SK-N-SH treated with all-trans-retinoic acid at 6 μM for 48 hours (cell line): ENCODE measurements around the gene PTRHD1.

ENCODE experiments used
- BACH2 ChIP-seq: fragments of 250-450 bp; sonication (Bioruptor Pico); IDR thresholded peaks from 2 replicates; pipeline ENCODE4 v1.9.0; 2021; ENCODE audit warnings: mild to moderate bottlenecking, borderline replicate concordance
- GLIS3 ChIP-seq: fragments of 250-450 bp; sonication (Bioruptor Pico); IDR thresholded peaks from 2 replicates; pipeline ENCODE4 v1.5.0; 2020; ENCODE audit warnings: mild to moderate bottlenecking, moderate library complexity
- TCF4 ChIP-seq: fragments of 250-450 bp; sonication (Bioruptor Pico); IDR thresholded peaks from 2 replicates; pipeline ENCODE4 v1.8.0; 2021; ENCODE audit warnings: mild to moderate bottlenecking, moderate library complexity, borderline replicate concordance
- ZFP3 ChIP-seq: fragments of 250-450 bp; sonication (Bioruptor Pico); IDR thresholded peaks from 2 replicates; pipeline ENCODE4 v1.5.0; 2020; ENCODE audit warnings: mild to moderate bottlenecking, moderate library complexity
- ZNF8 ChIP-seq: fragments of 450-650 bp; formaldehyde crosslinking; IDR thresholded peaks from 2 replicates; pipeline ENCODE4 v1.5.0; 2020; ENCODE audit warnings: mild to moderate bottlenecking, moderate library complexity
- TF ChIP-seq, protein P1 (sequence below): fragments of 250-450 bp; sonication (Bioruptor Pico); IDR thresholded peaks from 2 replicates; pipeline ENCODE4 v1.8.0; 2020; ENCODE audit warnings: mild to moderate bottlenecking, moderate library complexity, borderline replicate concordance
- TF ChIP-seq, protein P2 (sequence below): fragments of 250-450 bp; sonication (Bioruptor Pico); IDR thresholded peaks from 2 replicates; pipeline ENCODE4 v1.8.0; 2021; ENCODE audit warnings: low read depth, mild to moderate bottlenecking, moderate library complexity, borderline replicate concordance
- TF ChIP-seq, protein P3 (sequence below): fragments of 250-450 bp; sonication (Bioruptor Pico); IDR thresholded peaks from 2 replicates; pipeline ENCODE4 v1.5.1; 2021; ENCODE audit warnings: mild to moderate bottlenecking, moderate library complexity
- TF ChIP-seq, protein P4 (sequence below): fragments of 250-450 bp; sonication (Bioruptor Pico); IDR thresholded peaks from 2 replicates; pipeline ENCODE4 v1.5.0; 2020; ENCODE audit warnings: mild to moderate bottlenecking, moderate library complexity

DNA sequence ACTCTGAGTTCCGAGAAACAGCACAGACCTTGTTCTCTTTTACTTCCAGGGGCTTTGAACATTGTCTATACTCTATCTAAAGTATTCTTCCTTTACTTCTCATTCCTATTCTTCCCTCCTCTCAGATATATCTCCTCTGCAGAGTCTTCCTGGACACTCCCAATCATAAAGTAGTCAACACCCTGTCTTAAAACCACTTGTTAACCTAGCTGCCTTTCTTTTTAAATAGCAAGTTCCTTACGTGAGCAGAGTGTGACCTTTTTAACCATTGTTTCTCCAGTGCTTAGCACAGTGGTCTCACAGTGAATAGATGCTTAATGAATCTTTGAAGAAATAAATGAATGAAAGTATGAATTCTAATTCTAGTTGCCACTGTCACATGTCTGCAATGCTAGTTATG is 47.4 kb downstream of the PTRHD1 start:
- TF ChIP-seq ZFP3 (no peak), TCF4 (no peak), BACH2 (no peak), GLIS3 (CRISPR knock-in tag) (no peak), ZNF8 (CRISPR knock-in tag) (no peak)
- TF ChIP-seq, protein P1, sequence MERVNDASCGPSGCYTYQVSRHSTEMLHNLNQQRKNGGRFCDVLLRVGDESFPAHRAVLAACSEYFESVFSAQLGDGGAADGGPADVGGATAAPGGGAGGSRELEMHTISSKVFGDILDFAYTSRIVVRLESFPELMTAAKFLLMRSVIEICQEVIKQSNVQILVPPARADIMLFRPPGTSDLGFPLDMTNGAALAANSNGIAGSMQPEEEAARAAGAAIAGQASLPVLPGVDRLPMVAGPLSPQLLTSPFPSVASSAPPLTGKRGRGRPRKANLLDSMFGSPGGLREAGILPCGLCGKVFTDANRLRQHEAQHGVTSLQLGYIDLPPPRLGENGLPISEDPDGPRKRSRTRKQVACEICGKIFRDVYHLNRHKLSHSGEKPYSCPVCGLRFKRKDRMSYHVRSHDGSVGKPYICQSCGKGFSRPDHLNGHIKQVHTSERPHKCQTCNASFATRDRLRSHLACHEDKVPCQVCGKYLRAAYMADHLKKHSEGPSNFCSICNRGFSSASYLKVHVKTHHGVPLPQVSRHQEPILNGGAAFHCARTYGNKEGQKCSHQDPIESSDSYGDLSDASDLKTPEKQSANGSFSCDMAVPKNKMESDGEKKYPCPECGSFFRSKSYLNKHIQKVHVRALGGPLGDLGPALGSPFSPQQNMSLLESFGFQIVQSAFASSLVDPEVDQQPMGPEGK: no peak
- TF ChIP-seq, protein P2, sequence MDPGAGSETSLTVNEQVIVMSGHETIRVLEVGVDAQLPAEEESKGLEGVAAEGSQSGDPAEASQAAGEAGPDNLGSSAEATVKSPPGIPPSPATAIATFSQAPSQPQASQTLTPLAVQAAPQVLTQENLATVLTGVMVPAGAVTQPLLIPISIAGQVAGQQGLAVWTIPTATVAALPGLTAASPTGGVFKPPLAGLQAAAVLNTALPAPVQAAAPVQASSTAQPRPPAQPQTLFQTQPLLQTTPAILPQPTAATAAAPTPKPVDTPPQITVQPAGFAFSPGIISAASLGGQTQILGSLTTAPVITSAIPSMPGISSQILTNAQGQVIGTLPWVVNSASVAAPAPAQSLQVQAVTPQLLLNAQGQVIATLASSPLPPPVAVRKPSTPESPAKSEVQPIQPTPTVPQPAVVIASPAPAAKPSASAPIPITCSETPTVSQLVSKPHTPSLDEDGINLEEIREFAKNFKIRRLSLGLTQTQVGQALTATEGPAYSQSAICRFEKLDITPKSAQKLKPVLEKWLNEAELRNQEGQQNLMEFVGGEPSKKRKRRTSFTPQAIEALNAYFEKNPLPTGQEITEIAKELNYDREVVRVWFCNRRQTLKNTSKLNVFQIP (CRISPR knock-in tag): no peak
- TF ChIP-seq, protein P3, sequence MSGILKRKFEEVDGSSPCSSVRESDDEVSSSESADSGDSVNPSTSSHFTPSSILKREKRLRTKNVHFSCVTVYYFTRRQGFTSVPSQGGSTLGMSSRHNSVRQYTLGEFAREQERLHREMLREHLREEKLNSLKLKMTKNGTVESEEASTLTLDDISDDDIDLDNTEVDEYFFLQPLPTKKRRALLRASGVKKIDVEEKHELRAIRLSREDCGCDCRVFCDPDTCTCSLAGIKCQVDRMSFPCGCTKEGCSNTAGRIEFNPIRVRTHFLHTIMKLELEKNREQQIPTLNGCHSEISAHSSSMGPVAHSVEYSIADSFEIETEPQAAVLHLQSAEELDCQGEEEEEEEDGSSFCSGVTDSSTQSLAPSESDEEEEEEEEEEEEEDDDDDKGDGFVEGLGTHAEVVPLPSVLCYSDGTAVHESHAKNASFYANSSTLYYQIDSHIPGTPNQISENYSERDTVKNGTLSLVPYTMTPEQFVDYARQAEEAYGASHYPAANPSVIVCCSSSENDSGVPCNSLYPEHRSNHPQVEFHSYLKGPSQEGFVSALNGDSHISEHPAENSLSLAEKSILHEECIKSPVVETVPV (CRISPR knock-in tag): no peak
- TF ChIP-seq, protein P4, sequence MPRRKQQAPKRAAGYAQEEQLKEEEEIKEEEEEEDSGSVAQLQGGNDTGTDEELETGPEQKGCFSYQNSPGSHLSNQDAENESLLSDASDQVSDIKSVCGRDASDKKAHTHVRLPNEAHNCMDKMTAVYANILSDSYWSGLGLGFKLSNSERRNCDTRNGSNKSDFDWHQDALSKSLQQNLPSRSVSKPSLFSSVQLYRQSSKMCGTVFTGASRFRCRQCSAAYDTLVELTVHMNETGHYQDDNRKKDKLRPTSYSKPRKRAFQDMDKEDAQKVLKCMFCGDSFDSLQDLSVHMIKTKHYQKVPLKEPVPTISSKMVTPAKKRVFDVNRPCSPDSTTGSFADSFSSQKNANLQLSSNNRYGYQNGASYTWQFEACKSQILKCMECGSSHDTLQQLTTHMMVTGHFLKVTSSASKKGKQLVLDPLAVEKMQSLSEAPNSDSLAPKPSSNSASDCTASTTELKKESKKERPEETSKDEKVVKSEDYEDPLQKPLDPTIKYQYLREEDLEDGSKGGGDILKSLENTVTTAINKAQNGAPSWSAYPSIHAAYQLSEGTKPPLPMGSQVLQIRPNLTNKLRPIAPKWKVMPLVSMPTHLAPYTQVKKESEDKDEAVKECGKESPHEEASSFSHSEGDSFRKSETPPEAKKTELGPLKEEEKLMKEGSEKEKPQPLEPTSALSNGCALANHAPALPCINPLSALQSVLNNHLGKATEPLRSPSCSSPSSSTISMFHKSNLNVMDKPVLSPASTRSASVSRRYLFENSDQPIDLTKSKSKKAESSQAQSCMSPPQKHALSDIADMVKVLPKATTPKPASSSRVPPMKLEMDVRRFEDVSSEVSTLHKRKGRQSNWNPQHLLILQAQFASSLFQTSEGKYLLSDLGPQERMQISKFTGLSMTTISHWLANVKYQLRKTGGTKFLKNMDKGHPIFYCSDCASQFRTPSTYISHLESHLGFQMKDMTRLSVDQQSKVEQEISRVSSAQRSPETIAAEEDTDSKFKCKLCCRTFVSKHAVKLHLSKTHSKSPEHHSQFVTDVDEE (CRISPR knock-in tag): no peak
